Measurements from ENCODE around the gene EPS15.
"Not testable (repeated sequence)": the region's sequence is repeated elsewhere in the genome, so short reads cannot be mapped to it uniquely, and the experiment has no call there.

Gene EPS15

DNA sequence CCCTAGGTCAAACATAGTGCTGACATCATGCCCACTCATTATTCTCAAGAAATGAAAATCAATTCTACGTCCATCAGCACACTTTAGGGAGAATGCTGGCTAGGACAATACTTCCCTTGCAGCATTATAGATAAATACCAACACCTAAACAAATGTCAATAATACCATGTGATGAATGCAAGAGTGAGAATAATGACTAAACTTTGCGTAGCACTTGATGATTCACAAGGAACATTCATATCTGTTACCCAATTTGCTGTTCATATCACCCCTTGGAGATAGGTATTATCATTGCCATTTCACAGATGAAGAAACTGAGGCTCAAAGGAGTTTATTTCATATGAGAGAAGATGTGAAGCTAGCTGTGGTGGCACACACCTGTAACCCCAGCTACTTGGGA lies 24.8 kb upstream of the EPS15 start:
- in situ Hi-C loops (cut with MboI; ENCODE audit: low sequenced_read_pairs) = no loop called here

DNA sequence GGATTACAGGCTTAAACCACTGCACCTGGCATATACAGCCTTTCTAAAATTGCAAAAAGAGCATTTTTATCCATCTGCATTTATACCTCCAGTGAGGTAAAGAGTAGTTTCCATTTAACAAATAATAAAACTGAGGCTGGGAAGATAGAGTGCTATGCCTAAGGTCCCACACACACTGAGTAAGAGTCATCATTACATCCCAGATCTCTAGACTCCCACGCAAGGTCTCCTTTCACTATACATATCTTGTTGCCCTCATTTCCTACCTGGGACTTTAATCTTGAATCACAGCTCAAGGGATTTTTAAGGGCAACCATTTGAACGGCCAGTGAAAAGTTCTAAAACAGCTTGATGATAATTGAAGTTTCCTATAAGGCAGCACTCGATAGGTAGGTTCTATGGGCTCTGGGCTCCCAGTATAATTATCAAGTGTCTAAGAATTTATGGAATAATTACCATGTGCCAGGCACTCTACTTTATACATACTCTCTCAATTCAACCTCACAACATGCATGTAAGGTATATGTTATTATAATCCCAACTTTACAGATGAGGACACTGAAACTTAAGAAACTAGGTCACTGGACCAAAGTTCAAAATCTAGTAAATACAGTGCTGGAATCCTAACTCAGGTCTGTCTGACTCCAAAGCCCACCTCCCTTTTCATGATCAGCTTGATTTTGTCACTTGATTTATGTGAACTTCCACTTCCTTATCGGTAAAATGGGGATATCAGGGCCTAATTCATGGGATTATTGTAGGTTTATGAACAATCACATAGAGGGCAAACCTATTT lies 23.3 kb upstream of the EPS15 start:
- in situ Hi-C loops (cut with MboI; ENCODE audit: low sequenced_read_pairs) = no loop called here

DNA sequence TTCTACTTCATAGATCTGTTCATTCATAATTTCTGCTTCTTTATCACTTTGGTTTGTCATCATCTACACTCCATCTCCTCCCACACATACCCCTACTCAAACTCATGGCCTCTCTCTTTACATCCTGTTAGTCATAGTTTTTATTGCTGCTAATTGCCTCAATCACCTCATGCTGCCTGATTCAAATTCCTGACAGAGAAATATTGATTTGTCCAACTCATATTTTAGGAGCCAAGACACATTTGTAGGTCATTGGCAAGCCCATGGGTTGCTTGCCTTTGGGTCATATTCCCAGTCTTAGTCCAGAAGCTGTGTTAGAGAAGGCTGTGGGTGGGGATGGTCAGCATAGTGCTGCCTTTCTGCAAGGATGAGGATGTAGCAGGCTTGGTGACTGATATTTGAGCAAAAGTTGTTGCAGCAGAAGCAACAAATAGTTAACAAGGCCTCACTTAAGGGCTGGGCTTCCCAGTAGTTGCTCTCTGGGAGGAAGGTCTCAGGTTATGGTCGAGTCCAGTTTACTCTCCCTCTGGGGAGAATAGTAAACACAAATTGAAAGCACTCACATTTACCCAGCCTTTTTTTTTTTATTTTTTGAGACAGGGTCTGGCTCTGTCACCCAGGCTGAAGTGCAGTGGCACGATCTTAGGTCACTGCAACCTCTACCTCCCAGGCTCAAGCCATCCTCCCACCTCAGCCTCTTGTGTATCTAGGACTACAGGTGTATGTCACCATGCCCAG lies 22.4 kb upstream of the EPS15 start:
- in situ Hi-C loops (cut with MboI; ENCODE audit: low sequenced_read_pairs) = no loop called here

DNA sequence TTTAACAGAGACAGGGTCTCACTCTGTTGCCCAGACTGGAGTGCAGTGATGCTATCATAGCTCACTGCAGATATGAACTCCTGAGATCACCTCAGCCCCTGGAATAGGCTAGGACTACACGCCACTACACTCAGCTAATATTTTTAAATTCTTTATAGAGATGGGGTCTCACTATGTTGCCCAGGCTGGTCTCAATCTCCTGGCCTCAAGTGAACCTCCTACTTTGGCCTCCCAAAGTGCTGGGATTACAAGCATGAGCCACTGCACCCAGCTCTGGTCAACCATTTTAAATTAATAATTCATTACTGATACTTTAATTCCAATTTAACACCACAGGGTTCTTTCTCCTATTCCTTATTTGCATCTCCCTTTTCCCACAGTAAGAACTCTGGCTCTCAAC lies 18.5 kb upstream of the EPS15 start:
- in situ Hi-C loops (cut with MboI; ENCODE audit: low sequenced_read_pairs) = no loop called here

DNA sequence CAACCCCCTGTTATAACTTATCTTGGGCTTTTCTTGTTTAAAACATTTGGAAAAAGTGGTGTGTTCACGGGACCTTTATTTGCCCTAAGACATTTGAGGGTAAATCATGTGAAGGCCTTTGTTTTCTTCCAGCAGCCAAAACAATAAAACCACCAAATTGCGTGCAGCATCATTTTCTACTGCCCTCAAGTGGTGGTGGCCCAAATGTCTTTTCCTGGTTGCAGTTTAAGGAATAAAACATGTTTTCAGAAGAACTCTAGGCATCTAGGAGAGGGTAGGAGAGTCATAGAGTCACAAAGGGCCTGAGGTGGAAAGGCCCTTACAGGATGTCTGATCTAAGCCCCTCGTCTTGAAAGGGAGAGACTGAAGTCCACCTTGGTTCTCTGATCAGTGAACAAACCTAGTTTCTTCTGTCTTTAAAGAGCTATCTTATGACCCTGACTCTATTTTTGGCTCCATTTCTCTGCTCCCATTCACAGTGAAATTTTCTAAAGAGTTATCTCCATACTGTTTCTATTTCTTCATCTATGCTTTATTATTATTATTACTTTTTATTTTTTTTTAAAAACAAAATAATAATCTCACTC lies 16.0 kb upstream of the EPS15 start:
- in situ Hi-C loops (cut with MboI; ENCODE audit: low sequenced_read_pairs) = no loop called here

DNA sequence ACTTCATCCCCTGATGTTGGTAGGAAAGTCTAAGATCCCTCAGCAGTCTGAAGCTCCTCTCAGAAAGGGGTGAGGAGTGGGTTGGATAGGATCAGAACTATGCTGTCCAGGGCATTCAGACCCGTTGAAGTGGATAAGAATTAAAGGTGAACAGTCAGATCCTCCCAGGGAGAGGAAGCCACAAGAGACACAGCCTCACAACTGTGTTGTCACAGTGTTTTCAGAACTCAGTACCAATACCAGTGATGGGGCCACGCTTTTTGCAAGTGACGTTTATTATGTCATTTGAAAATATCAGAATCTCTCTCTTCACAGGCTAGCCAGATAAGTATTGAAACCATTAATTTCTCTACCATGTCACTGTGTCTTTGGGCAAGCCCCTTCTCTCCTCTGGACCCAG lies 15.4 kb upstream of the EPS15 start:
- in situ Hi-C loops (cut with MboI; ENCODE audit: low sequenced_read_pairs) = no loop called here

DNA sequence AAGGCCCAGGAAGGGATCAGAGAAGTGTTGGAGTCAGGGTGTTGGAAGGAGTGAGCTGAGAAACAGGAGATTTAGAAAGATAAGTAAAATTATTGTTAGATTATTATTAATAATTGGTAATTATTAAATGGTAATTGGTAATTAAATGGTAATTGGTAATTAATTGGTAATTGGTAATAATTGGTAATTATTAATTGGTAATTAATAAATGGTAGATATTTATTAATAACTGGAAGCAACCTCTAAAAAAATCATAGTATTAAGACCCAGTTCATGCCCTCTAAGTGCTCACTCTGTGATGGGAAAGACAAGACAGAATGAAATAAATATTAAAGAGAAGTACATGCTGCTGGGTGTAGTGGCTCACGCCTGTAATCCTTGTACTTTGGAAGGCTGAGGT lies 13.8 kb upstream of the EPS15 start:
- in situ Hi-C loops (cut with MboI; ENCODE audit: low sequenced_read_pairs) = no loop called here

GRCh38 chr1:51530447-51530846 lies 11.4 kb upstream of the EPS15 start:
- in situ Hi-C loops (cut with MboI; ENCODE audit: low sequenced_read_pairs) = not testable (repeated sequence)

DNA sequence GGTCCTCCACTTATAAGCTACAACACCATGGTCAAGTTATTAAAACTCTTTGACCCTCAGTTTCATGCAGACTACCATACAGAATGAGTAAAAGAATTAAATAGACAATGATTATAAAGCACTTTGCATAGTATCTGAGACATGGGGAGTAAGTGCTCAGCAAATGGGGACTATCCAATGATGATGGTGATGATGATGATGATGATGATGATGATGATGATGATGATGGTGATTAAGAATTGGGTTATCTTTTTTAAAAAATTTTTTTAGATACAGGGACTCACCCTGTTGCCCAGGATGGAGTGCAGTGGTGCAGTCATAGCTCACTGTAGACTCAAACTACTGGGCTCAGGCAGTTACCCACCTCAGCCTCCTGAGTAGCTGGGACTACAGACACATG lies 8.1 kb upstream of the EPS15 start:
- in situ Hi-C loops (cut with MboI; ENCODE audit: low sequenced_read_pairs) = no loop called here

DNA sequence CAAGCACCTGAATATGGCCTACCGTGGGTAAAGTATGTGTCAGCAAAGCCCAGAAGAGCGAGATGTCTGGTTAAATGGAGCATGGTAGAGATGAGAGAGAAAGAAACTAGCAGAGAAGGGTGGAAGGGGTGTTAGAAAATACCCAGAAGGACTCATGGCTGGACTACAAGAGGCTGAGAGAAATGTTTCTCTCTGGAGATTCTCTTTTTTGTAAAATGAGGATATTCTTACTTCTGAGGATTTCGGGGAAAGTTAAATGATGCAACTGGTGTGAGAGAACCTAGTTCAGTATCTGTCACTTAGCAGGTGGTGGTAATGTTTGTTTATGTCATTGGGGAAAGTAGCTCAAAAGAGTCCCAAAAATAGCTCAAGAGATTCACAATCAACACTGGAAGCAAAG lies 7.2 kb upstream of the EPS15 start:
- in situ Hi-C loops (cut with MboI; ENCODE audit: low sequenced_read_pairs) = no loop called here

- in situ Hi-C loops (cut with MboI; ENCODE audit: low sequenced_read_pairs) = no loop called here
Observed at GRCh38 chr1:51525295-51525694, 6.2 kb upstream of the EPS15 start.

DNA sequence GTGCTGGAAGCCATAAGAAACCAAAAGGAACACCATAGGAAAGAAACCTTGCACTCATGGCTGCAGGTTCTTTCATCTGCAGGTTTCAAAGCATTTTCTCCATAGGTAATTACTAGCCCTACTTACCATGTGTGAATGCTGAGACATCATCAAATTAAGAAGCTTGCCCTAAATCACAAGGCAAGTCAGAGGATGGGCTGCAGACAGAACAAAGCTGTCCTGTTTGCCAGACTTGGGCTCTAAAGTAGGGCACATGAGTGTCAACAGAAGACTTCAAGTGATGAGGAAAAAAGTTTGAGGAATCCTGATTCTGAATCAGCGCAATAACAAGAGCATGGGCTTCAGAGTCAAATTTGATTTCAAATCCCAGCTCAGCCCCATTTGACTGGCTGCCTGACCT lies 5.8 kb upstream of the EPS15 start:
- in situ Hi-C loops (cut with MboI; ENCODE audit: low sequenced_read_pairs) = no loop called here

DNA sequence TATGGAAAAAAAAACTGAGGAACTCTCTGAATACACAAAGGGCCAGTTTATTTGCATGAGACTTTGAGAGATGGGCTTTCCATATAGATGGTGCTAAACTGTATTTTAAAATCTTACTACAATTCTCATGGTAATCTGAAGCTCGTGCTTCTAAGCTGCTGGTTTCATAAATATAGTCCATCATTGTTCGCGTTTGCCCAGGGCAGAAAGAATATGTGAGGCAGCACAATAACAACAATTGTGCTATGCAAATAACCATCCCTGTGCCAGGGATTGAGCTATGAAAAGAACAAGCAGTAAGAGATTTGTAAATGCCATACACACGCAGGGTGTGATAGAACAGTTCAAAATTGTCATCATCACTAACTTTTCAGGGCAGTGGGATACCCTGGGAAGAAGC lies 4.9 kb upstream of the EPS15 start:
- in situ Hi-C loops (cut with MboI; ENCODE audit: low sequenced_read_pairs) = no loop called here

DNA sequence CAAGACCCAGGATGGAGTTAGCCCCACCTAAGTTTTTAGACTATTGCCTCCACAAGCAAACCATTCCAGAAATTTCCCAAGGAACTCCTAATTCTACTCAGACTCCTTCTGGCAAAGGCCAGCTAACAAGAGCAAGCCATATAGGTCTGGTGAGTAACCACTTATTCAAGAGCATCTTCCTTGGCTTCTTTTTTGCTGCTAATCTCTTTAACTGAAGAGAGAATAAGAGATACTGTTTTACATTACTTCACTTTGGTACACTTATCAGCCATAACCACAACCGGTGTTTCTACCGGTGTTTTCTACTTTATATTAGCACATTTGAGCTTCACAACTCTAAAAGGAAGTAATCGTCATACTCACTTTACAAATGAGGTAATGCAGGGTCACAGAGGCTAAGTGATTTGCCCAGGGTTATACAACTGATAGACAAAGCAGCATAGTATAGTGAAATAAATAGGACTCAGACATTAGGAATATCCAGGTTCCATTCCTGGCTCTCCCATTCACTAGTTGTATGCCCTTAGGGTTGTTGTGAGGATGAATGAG lies 1.7 kb upstream of the EPS15 start:
- in situ Hi-C loops (cut with MboI; ENCODE audit: low sequenced_read_pairs) = no loop called here

GRCh38 chr1:51519865-51520699 lies 1.0 kb upstream of the EPS15 start:
- in situ Hi-C loops (cut with MboI; ENCODE audit: low sequenced_read_pairs) = no loop called here

DNA sequence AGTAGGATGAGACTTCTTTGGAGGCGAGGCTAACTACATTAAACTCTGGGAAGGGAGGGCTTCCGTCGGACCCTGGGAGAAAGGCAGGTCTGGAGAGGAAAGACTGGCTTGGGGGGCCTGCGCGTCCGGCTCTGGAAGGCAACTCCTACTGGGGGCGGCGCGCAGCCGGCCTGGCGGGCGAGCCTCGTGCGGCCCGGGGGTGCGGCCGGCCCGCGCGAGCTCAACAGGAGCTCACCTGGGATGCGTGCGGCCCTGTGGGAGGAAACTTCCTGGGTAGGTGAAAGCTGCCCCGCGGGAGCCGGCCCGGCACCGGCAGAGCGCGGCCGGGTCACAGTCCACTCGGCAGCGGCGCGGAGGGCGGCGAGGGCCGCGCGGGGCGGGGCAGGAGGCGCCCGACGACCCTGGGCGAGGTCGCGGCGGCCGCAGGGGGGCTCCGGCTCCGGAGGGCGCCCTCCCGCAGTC lies 449 bp downstream of the EPS15 start:
- in situ Hi-C loops (cut with MboI; ENCODE audit: low sequenced_read_pairs) = no loop called here

DNA sequence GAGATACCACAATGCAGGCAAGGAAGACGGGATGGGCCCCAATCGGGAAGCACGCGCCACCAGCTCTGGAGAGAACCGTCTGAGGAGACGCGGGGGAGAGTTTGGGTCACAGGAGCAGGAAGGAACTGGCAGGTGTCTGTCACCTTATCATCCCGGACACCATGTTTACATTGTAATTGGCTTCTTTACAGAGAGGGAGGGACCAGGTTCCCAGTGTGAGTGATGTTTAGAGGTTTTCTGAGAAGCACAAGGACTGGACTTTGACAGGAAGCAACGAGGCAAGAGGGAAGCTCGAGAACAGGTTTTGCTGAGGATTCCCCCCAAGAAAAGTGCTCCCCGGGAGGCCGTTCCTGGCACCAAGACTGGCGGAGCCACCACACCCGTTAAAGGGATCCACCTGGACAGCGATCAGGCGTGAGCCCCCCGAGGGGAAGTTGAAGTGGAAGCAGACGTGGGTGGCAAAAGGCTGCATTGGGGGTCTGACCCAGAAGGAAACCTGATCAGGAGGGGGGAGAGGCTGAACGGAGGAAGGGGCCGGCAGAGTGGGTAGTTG lies 957 bp downstream of the EPS15 start:
- in situ Hi-C loops (cut with MboI; ENCODE audit: low sequenced_read_pairs) = no loop called here

- in situ Hi-C loops (cut with MboI; ENCODE audit: low sequenced_read_pairs) = no loop called here
Observed at GRCh38 chr1:51517361-51518032, 1.6 kb downstream of the EPS15 start.

DNA sequence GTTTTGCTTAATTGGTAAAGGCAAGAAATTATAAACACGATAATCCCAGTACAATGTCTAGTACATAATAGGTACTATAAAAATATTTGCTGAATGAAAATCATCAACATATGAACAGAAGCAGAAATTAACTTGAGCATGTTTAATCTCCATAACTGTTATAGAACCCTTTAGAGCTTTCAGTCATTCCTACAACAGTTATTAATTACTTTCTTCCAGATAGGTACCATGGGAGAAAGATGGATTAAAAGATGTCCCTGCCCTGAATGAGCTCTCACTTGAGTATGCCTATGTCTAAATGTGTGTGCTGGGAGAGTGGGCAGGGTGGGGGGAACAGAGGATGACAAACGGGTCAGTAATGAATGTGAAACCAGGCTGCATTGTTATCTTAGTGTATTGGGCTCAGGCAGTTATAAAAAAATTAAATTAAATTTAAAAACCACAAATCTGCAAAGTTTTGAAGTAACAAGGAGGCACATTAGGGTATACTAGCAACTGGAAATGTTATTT lies 2.4 kb downstream of the EPS15 start:
- in situ Hi-C loops (cut with MboI; ENCODE audit: low sequenced_read_pairs) = no loop called here
